Rectal smooth muscle tissue (tissue), 1 donor: ENCODE measurements around the gene PROX1.
"Not testable (repeated sequence)": the region's sequence is repeated elsewhere in the genome, so short reads cannot be mapped to it uniquely, and the experiment has no call there.

Experiments used
- H3K27ac ChIP-seq: one replicate; pipeline ENCODE4 v1.7.0; 2013; ENCODE audit warnings: low read depth, low read length, inconsistent platforms
- H3K27me3 ChIP-seq: one replicate; pipeline ENCODE4 v1.7.0; 2013; ENCODE audit warnings: low read length; ENCODE audit not compliant: control insufficient read depth, insufficient read depth
- H3K36me3 ChIP-seq: one replicate; pipeline ENCODE4 v1.7.0; 2013; ENCODE audit warnings: low read length; ENCODE audit not compliant: control insufficient read depth, insufficient read depth
- H3K4me1 ChIP-seq: one replicate; pipeline ENCODE4 v1.7.0; 2013; ENCODE audit warnings: low read length; ENCODE audit not compliant: control insufficient read depth, insufficient read depth
- H3K4me3 ChIP-seq: one replicate; pipeline ENCODE4 v1.7.0; 2013; ENCODE audit warnings: low read length
- H3K9ac ChIP-seq: one replicate; pipeline ENCODE4 v1.7.0; 2013; ENCODE audit warnings: low read length

Gene PROX1

DNA sequence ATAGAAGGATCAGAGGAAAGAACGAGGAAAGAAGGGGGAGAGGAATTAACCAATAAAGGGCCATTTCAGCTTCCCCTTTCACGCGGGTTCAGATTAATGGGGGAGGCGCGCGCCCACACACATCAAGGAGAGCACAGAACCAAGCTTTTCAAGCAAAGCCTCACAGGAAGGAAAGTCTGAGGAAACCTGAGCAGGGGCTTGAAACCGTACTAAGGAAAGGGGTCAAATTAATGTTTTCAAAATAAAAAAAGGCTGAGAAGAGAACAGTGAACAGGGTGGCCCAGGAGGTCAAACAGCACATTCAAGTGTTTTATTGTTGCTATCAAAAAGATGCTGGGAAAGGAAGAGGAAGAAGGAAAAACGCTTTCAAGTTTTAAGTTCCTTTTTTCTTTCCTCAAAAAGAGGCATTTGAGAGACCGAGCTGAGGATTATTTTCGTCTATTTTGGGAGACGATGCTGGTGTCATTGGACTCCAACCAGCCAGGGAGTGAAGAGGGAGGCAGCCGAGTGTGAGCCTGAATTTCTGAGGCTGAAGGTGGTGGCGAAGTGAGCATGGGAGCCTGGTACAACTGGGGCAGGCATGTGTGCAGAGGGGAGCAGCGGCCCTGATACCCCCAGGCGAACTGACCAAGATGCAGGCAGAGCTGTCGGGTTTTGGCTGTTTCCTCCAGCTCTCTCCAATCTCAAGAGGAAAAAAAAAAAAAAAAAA, 88.4 kb downstream of the PROX1 start:
- Histone ChIP-seq H3K4me1 (no peaks in the 10 kb centered on the region), H3K36me3 (no peaks in the 10 kb centered on the region), H3K4me3 (no peak overlapping the region), H3K27me3 (no peaks in the 10 kb centered on the region), H3K9ac (no peak overlapping the region), H3K27ac (no peak overlapping the region)

DNA sequence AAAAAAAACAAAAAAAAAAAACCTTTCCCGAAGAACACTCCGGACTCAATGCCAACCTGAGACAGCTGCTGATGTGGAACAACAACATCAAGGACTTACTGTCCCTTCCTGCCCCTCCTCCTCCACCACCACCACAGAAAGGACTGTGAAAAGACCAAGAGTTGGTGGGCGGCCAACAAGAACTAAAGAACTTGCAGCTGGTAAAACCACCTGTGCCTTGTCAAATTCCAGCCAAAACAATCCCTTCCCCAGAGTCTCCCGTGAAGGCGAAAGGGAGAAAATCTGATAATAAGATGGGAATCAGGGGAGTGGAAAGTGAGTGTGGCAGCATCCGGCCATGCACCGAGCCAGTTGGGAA, 88.9 kb downstream of the PROX1 start:
- Histone ChIP-seq H3K9ac (no peak overlapping the region), H3K27ac (no peak overlapping the region), H3K36me3 (no peaks in the 10 kb centered on the region), H3K4me1 (no peaks in the 10 kb centered on the region), H3K27me3 (no peaks in the 10 kb centered on the region), H3K4me3 (no peak overlapping the region)

DNA sequence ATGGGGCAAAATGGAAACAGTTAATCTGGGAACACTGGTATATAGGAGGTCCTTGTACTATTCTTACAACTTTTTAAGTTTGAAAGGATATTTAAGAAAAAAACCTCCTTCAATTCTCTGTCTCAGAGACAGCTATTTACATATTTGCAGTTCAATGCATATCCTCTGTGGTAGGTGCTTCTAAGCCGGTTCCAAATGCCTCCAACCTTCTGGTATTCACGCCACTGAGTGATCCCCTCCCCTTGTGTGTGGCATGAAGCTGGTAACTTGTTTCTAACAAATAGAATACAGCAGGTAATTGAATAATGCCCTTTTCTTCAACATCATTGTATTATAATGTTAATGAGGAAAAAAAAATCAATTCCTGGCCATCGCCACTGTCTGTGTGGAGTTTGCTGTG, 91.2 kb downstream of the PROX1 start:
- Histone ChIP-seq H3K4me3 (no peak overlapping the region), H3K27me3 (no peaks in the 10 kb centered on the region), H3K4me1 (no peaks in the 10 kb centered on the region), H3K36me3 (no peaks in the 10 kb centered on the region), H3K27ac (no peak overlapping the region), H3K9ac (no peak overlapping the region)

DNA sequence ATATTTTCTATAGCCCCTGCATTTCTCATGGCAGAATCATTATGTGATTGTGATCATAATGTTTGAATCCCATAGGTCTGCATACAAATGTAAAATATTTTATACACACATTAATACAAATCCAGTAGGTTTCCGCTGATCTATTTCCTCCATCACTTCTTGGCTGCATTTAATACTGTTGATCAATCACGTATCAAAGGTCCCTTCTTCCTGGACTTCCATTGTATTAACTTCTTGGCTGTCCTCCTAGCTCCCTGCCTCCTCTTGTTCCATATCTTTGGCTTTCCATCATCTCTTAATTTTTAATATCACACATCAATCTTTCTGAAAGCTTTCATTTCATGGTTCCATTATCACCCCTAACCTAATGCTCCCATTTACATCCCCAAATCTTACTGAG, 97.6 kb downstream of the PROX1 start:
- H3K36me3 ChIP-seq, result no peaks in the 10 kb centered on the region

DNA sequence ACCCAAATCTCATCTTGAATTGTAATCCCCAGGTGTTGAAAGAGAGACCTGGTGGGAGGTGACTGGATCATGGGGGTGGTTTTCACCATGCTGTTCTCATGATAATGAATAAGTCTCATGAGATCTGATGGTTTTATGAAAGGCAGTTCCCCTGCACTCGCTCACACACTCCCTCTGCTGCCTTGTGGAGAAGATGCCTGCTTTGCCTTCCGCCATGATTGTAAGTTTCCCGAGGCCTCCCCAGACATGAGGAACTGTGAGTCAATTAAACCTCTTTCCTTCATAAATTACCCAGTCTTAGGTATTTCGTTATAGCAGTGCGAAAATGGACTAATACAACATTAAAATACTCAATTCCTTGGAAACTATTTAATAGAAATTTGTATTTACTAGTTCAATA, 99.2 kb downstream of the PROX1 start:
- Histone ChIP-seq H3K27me3 (no peaks in the 10 kb centered on the region), H3K4me3 (no peak overlapping the region), H3K27ac (no peak overlapping the region), H3K36me3 (no peaks in the 10 kb centered on the region), H3K9ac (no peak overlapping the region), H3K4me1 (no peaks in the 10 kb centered on the region)

More for the DNA sequence above, 97.6 kb downstream of the PROX1 start:
- no peaks in the 10 kb centered on the region for H3K27me3 ChIP-seq
- H3K4me3 ChIP-seq, result no peak overlapping the region
- no peak overlapping the region for H3K27ac ChIP-seq
- H3K4me1 ChIP-seq, result no peaks in the 10 kb centered on the region
- H3K9ac ChIP-seq, result no peak overlapping the region

DNA sequence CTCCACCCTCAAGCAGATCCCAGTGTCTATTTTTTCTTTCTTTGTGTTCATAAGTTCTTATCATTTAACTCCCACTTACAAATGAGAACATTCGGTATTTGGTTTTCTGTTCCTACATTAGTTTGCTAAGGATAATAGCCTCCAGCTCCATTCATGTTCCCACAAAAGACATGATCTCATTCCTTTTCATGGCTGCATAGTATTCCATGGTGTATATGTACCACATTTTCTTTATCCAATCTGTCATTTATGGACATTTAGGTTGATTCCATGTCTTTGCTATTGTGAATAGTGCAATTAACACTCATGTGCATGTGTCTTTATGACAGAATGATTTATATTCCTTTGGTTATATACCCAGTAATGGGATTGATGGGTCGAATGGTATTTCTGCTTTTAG, 101.2 kb downstream of the PROX1 start:
- not testable (repeated sequence) for H3K27me3 ChIP-seq, H3K36me3 ChIP-seq, H3K27ac ChIP-seq, H3K4me3 ChIP-seq, H3K9ac ChIP-seq, H3K4me1 ChIP-seq
